Heart left ventricle (tissue), 13 donors: ENCODE data around the gene ZNF70.

Experiments
- POLR2A ChIP-seq, 2 donors: fragments of 450-650 bp; IDR thresholded peaks; one replicate each; pipeline ENCODE4 v1.6.1; 2017; ENCODE audit warnings: antibody characterized with exemption in 2 of 2, mild to moderate bottlenecking in 2 of 2, moderate library complexity in 2 of 2
- TF ChIP-seq, protein P1 (sequence below), 12 donors: fragments of 200-600 bp; sonication (generic) in 4 of 12; IDR thresholded peaks; one replicate each; pipeline versions ENCODE4 v1.5.0 to v1.8.0; 2018 to 2022; ENCODE audit warnings: antibody characterized with exemption in 12 of 12, mild to moderate bottlenecking in 5 of 12
- donor health status: ischemic (EF 13 %, LVEDD 7.1; RV severe dilation, severe dysfunction).
- donor health status: DM: no; HTN: yes; CAD: no.
- donor health status: DM: no; HTN: no; CAD: no.
- donor health status: ischemic (EF 25% LVEDD 6.9; RV normal size, moderate dysfunction).
- donor health status: ischemic (EF 25% LVEDD 5.7; RV mildly dilated, moderate dysfunction).
- donor health status: ischemic (EF 35%, LVEDD 5.7; RV mildly dilated, moderate dysfunction).
- donor health status: nonischemic (EF 11% LVEDD 7.7; RV severe dilation, severe dysfunction).
- donor health status: DM: yes; HTN: yes; CAD: no.
- donor health status: PGD.
- donor health status: ischemic (EF 29% LVEDD 5.4; RV normal size, mild dysfunction).
- donor health status: nonischemic (EF 23%, LVEDD 6.1; RV moderate dilation, normal function).

DNA sequence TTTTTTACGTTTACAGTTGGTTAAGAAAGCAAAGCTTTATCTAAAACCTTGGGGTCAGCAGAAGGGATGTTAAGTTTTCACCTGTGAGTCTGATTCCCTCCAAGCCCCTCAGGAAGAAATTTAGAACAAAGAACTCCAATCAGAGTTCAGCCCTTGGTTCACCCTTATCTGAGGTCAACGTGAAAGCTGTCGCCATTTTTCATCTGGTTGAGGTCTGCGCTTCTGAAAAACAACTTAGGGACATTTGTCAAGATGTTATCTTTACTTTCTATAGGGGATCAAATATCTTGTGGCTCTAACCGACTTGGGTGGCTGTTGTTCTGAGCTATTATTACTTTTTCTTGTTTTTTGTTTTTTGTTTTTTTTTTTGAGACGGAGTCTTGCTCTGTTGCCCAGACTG is 30.1 kb downstream of the ZNF70 start:
- TF ChIP-seq, protein P1, sequence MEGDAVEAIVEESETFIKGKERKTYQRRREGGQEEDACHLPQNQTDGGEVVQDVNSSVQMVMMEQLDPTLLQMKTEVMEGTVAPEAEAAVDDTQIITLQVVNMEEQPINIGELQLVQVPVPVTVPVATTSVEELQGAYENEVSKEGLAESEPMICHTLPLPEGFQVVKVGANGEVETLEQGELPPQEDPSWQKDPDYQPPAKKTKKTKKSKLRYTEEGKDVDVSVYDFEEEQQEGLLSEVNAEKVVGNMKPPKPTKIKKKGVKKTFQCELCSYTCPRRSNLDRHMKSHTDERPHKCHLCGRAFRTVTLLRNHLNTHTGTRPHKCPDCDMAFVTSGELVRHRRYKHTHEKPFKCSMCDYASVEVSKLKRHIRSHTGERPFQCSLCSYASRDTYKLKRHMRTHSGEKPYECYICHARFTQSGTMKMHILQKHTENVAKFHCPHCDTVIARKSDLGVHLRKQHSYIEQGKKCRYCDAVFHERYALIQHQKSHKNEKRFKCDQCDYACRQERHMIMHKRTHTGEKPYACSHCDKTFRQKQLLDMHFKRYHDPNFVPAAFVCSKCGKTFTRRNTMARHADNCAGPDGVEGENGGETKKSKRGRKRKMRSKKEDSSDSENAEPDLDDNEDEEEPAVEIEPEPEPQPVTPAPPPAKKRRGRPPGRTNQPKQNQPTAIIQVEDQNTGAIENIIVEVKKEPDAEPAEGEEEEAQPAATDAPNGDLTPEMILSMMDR (IDR thresholded peaks at IDR 0.05) = no peak
- no peak for TF ChIP-seq POLR2A (IDR thresholded peaks at IDR 0.05)
